Left renal cortex interstitium (tissue), 4 donors: ENCODE data around the gene DDX1. TPM values are rescaled to one million over a fixed set of nuclear protein-coding genes. Genes with fewer than 3 reads are reported as not detected.
"Not testable (repeated sequence)": the region's sequence is repeated elsewhere in the genome, so short reads cannot be mapped to it uniquely, and the experiment has no call there.

Experiments
- DNase-seq, 4 donors: peaks; one replicate each; pipeline ENCODE4 v3.0.0-alpha.2; 2013; ENCODE audit warnings: low read depth in 4 of 4, low spot score in 2 of 4, missing footprints in 1 of 4
- polyA plus RNA-seq, 4 donors: library from polyadenylated mRNA; unstranded; fragments of 120-200 nt; gene quantifications; one replicate each; pipeline ENCODE4 v1.2.1, GENCODE V29; 2013; ENCODE audit not compliant: insufficient read length in 4 of 4

The DDX1 gene
- polyA plus RNA-seq, 4 donors = 148 to 187 (median 173) TPM

GRCh38 chr2:15614545-15615300 lies 23.1 kb downstream of the DDX1 start:
- no peak for DNase-seq

GRCh38 chr2:15615301-15615920 lies 23.7 kb downstream of the DDX1 start:
- no peak for DNase-seq

GRCh38 chr2:15616429-15616828 lies 24.8 kb downstream of the DDX1 start:
- DNase-seq = no peak

- DNase-seq = no peak
These were observed 25.4 kb downstream of the DDX1 start for GRCh38 chr2:15616850-15617777.

- no peak for DNase-seq
These were observed 26.2 kb downstream of the DDX1 start for GRCh38 chr2:15617778-15618448.

- no peak for DNase-seq
These were observed 26.8 kb downstream of the DDX1 start for GRCh38 chr2:15618449-15618855.

- DNase-seq = no peak
These were observed 27.4 kb downstream of the DDX1 start for GRCh38 chr2:15619076-15619475.

GRCh38 chr2:15619510-15619909 lies 27.8 kb downstream of the DDX1 start:
- no peak for DNase-seq

GRCh38 chr2:15619938-15620337 lies 28.3 kb downstream of the DDX1 start:
- DNase-seq = no peak

- no peak for DNase-seq
These were observed 28.7 kb downstream of the DDX1 start for GRCh38 chr2:15620340-15620739.

- no peak for DNase-seq
These were observed 29.3 kb downstream of the DDX1 start for GRCh38 chr2:15620857-15621471.

- not testable (repeated sequence) for DNase-seq
These were observed 29.8 kb downstream of the DDX1 start for GRCh38 chr2:15621472-15621870.

GRCh38 chr2:15622214-15622613 lies 30.5 kb downstream of the DDX1 start:
- no peak for DNase-seq

- DNase-seq = no peak
These were observed 31.2 kb downstream of the DDX1 start for GRCh38 chr2:15622614-15623480.

- DNase-seq = no peak
These were observed 31.8 kb downstream of the DDX1 start for GRCh38 chr2:15623481-15623796.

- DNase-seq = no peak
These were observed 32.4 kb downstream of the DDX1 start for GRCh38 chr2:15623898-15624541.

- DNase-seq = no peak
These were observed 33.2 kb downstream of the DDX1 start for GRCh38 chr2:15624903-15625302.

- no peak for DNase-seq
These were observed 33.8 kb downstream of the DDX1 start for GRCh38 chr2:15625344-15626036.
